HG03439 (cell line): Measurements from ENCODE around the gene TSKS.

ENCODE experiments used
- ATAC-seq: cut with Tn5 transposase; IDR thresholded peaks from one replicate; pipeline ENCODE4 v1.9.1; 2021; ENCODE audit warnings: mild to moderate bottlenecking, moderate library complexity; ENCODE audit not compliant: unreplicated experiment

The TSKS gene

DNA sequence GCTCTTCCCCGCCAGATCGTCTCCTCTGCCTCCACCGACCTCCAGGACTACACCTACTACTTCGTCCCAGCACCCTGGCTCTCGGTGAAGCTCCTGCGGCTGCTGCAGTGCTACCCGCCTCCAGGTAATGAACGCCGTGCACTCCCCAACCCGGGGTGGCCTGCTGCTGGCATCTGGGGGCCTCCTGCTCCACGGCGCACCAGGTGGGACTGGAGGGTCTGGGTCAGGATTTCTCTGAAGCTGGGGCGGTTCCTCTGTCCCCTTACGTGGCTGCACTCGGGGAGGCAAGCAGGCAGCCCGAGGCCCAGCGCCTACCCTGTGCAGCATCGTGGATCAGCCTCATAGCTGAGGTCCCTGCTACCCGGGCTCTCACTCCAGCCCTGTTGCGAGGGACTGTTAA is 32.5 kb upstream of the TSKS start:
- no peak for ATAC-seq

DNA sequence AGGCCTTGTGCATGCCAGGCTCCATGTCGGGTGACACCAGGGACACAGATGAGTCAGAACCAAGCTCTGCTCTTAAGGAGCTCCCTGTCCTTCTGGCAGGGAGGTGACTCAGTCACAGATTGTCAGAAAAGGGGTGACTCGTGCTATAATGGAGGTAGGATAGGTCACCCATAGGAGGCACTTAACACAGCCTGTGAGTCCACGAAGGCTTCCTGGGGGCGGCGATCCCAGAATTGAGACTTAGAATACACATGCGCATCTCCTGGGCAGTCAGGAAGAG is 30.4 kb upstream of the TSKS start:
- no peak for ATAC-seq

DNA sequence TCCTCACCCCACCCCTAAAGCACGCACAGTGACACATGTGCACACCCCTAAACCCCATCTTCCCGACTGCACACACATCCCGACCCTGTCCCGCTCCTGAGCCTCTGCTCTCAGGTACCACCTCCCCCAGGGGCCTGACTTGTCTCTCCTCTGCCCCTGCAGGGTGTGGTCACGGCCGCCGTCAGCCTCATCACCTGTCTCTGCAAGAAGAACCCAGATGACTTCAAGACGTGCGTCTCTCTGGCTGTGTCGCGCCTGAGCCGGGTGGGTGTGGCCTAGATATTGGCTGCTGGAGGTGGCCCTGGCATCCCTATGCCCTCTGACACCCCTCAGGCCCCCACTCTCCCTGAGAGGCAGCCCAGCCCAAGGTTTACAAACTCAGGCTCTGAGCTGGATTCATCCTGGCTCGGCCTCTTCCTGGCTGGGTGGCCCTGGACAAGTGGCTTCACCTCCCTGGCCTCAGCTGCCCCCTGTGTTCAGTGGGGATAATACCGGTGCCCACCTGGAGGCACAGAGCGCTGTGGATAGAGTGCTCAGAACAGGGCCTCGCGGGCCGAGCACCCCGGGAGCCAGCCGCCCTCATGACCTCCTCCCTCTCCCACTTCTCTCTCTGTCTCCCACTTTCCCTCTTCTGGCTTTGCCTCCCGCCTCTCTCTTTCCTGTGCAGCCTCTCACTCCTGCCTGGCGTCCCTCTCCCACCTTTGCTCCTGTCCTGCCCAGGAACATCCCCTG is 29.9 kb upstream of the TSKS start:
- ATAC-seq: no peak

DNA sequence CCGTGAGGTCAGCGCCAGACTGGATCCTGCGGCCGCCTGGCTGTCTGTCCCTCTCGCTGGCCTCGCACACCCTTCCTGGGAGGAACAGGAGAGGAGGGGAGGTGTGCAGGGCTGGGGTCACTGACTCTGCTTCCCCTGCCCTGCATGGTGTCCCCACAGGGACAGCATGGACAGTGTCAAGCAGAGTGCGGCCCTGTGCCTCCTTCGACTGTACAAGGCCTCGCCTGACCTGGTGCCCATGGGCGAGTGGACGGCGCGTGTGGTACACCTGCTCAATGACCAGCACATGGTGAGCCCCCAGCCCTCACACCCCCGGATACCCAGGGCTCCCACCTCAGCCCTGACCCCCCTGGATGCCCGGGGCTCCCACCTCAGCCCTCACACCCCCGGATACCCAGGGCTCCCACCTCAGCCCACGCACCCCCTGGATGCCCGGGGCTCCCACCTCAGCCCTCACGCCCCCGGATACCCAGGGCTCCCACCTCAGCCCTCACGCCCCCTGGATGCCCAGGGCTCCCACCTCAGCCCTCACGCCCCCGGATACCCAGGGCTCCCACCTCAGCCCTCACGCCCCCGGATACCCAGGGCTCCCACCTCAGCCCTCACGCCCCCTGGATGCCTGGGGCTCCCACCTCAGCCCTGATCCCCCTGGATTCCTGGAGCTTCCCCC is 28.8 kb upstream of the TSKS start:
- ATAC-seq: no peak

DNA sequence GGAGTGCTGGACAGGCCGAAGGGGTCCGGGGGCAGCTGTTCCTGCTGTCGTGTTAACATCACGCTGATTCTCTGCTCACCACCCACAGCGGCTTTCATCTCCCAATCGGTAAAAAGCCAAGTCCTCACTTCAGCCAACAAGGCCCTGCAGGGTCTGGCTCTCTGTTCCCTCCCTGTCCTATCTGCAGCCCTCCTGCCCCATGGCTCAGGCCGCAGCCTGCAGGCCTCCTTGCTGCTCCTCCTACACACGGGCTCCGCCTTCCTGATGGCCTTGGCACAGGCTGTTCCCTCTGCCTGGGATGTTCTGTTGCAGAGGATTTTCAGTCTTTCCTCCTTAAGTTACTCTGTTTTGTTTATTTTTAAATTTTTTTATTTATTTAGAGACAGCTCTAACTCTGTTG is 27.8 kb upstream of the TSKS start:
- ATAC-seq: no peak

DNA sequence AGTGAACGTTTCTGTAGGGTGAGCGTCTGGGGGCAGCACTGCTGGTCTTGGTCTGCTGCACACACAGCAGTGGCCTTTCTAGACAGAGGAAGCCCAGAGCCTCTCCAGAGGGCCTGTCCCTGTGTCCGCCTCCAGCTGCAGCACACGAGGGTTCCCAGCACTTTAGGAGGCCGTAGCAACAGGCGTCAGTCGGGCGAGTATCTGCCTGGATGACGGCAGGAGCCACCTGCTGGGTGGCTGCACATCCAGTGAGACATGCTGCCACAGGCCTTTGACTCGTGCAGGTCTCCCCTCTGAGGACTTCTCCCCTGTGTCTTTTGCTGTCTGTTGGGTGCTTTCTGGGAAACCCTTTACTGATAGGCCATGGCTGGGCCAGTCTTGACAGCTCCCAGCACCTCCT is 25.8 kb upstream of the TSKS start:
- no peak for ATAC-seq

DNA sequence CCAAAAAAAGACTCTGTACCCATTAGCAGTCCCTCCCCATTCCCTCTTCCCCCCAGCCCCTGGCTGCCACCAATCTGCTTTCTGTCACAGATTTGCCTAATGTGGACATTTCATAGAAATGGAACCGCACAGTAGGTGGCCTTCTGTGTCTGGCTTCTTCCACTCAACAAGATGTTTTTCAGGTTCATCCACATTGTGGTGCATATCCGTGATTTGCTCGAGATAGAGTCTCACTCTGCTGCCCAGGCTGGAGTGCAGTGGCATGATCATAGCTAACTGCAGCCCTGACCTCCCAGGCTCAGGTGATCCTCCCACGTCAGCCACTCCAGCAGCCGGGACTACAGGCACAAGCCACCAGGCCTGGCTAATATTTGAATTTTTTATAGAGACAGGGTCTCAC is 24.6 kb upstream of the TSKS start:
- no peak for ATAC-seq

DNA sequence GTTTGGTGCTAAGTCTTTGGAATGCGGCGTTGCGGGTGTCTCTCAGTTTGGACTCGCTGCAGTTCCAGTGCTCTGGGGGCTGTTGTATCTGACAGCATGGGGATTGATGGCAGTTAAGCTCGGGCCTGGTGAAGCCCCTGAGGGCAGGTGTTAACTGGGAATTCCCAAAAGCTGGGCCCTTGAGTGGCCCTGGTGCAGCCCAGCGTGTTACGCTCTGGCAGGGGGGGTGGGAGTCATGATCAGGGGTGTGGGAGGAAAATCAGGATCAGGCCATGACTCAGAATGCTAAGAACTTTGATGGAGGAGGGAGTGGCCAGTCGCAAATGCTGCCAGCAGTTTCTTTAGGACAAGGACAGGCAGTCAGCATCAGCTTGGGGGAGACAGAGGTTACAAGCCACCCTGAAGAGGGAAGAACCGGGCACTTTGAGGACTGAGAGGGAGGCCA is 23.3 kb upstream of the TSKS start:
- no peak for ATAC-seq

DNA sequence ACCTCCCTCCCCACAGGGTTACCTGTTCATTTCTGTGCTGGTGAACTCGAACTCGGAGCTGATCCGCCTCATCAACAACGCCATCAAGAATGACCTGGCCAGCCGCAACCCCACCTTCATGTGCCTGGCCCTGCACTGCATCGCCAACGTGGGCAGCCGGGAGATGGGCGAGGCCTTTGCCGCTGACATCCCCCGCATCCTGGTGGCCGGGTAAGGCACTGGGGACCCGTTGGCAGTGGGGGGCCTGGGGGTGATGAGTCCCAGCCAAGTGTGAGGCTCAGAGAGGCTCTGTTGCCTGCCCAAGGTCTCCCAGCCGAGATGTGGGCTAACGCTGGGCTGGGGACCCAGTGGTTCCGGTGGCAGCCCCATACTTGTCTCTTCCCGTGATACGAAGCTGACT is 19.4 kb upstream of the TSKS start:
- no peak for ATAC-seq

DNA sequence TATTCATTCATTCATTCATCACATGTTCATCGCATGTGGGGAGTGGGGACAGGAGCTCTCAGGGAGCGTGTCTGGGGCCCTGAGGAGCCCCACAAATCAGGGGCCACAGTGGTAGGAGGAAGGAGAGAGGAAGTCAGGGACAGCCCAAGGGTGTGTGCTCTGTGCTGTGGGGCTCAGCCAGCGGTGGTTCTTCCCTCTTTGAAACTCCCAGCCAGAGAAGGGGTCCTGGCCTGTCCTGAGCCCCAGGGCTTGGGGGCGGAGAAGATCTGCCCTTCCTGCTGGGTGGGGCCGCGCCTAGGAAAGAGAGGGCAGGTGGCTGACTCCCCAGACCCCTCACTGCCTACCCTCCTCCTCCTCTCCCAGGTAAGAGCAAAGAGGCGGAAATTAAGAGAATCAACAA is 18.3 kb upstream of the TSKS start:
- ATAC-seq: no peak

DNA sequence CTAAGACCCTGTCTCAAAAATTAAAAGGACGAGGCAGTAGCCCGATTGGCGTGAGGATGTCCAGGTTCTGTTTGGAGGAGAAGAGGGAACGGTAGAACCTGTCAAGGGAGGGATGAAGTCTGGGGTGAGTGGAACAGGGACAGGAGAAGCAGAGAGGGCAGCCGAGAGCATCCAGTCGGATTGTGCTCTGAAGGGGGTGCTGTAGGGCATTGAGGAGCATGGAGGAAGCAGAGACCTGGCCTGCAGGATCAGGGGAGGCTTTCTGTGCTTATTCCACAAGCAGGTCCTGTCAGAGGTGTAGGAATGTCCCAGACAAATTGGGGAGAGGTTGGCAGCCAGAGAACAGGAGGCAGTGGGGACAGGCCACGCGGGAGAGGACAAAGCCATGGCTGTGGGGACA is 17.8 kb upstream of the TSKS start:
- no peak for ATAC-seq

DNA sequence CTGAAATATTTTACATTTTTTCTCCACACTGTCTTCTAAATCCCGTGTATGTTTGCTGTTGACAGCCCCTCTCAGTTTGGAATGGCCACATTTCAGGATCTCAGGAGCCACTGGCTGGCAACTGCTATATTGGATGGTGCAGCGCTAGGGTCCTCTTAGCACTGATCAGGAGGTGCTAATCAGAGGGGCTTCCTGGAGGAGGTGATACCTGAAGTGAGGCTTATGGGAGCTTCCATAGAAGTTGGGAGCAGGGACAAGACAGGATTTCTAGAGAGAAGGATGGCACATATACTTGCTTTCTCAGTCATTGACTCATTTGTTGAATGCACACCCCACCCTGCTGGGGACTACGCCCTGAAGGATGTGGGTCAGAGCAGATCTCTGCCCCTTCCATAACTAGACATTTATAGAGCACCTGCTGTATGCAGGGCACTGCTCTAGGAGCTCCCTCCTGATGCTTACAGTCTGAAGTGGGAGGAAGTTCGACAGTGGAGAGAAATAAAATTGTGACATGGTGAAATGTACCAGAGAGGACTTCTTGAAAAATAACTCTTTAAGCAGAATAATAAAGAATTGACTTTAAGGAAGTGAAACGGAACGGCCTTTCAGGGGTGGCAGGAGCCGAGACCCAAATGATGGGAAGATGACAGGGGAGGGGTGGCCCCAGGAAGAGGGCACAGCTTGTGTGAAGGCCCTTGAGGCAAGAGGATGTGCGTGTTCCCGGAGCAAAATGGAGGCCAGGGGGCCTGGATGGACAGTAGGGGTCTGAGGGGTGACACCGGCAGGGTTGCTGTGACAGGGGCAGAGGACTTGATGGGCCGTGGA is 16.8 kb upstream of the TSKS start:
- ATAC-seq: no peak

DNA sequence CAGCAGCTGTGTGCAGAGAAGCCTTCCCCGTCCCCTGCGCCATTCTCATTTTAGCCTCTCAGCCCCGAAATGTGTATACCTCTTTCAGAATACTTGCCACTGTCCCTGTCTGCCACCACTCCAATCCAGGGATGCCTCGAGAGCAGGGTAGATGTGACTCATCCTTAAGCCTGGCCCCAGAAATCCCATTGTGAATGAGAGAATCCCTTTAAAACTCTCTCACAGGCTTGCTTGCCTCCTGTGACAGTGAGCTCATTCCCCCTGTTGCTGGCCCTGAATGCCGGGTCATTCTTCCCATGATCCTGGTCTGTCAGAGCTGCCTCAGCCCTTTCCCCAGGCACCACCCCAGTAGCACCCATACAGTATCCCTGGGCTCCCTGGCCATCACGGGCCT is 13.3 kb upstream of the TSKS start:
- no peak for ATAC-seq

DNA sequence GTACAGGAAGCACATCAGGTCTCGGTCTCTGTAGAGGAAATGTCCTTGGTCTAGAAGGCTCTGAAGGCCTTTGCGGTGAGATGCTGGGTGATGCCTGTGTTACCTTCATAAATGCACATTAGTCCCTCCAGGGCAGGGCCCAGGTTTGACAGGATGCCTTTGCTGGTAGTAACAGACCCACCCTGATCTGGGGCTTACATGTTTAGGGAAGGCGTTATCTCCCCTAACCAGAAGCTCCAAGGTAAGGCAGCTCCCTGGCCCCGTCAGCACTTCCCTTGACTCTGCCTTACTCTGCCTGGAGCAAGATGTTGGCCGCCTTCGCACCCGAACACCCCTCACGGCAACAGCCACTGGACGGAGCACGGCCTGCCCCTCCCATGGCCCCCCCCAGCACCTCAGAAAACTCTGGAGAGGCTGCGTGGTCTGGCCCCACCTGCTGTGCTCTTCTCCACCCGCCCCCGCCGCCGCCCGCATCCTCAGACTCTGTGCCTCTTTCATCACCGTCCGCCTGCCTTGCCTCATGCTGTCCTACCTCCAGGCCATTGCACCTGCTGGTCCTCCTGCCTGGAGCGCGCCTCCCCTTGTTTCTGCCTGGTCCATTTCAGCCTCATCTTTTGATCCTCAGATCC is 12.8 kb upstream of the TSKS start:
- no peak for ATAC-seq

DNA sequence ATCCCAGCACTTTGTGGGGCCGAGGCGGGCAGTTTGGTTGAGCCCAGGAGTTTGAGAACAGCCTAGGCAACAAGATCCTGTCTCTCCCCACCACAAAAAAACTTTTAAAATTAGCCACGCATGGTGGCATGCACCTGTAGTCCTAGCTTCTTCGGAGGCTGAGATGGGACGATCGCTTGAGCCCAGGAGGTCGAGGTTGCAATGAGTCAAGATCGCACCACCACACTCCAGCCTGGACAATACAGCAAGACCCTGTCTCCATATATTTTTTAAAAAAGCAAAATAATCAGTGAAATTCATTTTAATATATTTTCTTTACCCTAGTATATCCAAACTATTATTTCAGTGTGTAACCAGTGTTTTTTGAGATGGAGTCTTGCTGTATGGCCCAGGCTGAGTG is 11.9 kb upstream of the TSKS start:
- ATAC-seq: no peak

DNA sequence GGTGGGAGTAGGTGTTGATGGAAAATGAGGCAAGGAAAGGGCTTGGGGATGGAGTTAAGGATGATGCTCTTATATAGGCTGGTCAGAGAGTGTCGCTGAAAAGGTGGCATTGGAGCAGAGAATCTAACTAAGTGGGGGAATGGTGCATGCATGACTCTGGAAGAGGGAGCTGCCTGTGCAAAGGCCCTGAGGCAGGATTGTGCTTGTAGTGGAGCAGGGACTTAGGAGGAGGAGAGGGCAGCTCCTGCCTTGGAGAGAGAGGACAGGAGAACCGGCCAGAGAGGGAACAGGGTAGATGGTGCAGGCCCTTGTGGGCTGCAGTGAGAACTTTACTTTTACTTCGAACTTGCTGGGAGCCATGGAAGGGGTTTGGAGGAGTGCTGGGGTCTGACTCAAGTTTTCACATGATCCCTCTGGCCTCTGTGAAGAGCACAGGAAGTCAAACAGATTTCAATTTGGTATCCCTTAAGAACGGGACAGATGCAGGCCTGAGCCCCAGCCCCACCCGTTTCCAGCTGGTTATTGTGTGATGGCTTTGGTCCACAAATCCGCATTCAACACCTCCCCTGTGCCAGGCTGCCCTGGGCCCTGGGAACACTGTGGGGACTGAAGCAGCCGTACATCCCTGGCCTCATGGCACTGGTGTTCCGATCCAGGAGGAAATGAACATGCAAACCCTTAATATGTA is 10.7 kb upstream of the TSKS start:
- no peak for ATAC-seq

DNA sequence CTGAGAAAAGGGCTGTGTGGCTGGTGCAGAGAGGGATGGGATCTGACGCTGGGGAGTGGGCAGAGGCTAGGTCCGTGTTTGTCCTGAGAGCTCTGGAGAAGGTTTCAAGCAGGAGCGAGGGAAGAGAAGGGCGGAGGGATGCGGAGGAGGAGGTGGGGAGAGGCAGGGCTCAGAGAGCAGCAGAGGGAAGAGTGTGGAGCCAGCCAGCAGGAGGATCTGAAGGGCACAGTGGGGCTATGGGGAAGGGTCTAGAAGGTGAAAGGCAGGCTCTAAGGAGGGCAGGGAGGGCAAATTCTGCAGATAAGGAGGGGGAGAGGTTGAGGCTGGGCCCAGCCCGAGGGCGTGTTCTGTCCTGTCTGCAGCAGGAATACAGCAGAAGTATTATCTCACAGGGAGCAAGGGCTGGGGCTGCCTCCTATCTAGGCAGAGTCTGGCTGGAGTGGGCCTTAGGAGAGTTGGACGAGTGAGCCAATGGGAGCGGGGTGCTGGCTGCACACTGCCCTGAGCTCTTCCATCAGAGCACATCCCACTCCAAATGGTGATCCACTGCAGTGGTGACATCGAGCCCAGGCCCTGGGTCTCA is 9.8 kb upstream of the TSKS start:
- no peak for ATAC-seq

DNA sequence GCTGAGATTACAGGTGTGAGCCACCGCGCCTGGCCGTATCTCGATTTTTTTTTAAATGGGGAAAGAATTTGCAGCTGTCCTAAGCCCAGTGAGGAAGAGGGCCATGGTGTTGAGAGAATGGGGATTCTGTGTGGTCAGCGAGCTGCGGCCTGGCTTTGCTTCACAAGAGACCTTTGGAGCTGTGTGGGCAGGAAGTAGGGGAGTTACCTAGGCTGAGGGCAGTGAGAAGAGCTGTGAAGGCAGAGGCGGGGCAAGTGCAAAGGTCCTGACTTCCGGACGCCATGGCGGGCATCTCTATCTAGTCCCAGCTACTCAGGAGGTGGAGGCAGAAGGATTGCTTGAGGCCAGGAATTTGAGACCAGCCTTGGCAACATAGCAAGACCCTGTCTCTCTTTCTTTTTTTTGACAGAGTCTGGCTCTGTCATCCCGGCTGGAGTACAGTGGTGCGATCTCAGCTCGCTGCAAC is 8.6 kb upstream of the TSKS start:
- ATAC-seq: no peak

DNA sequence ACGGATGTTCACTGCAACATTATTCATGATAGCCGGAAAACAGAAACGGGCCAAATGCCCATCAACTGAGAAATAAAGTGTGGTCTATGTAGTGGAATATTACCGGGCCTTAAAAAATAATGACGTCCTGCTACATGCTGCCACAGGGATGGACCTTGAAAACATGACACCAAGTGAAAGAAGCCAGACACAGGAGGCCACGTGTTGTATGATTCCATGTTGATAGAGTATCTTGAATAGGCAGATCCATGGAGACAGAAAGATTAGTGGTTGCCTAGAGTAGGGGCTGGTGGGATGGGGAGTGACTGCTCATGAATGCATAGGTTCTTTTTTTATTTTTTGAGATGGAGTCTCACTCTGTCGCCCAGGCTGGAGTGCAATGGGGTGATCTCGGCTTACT is 7.4 kb upstream of the TSKS start:
- ATAC-seq: no peak

DNA sequence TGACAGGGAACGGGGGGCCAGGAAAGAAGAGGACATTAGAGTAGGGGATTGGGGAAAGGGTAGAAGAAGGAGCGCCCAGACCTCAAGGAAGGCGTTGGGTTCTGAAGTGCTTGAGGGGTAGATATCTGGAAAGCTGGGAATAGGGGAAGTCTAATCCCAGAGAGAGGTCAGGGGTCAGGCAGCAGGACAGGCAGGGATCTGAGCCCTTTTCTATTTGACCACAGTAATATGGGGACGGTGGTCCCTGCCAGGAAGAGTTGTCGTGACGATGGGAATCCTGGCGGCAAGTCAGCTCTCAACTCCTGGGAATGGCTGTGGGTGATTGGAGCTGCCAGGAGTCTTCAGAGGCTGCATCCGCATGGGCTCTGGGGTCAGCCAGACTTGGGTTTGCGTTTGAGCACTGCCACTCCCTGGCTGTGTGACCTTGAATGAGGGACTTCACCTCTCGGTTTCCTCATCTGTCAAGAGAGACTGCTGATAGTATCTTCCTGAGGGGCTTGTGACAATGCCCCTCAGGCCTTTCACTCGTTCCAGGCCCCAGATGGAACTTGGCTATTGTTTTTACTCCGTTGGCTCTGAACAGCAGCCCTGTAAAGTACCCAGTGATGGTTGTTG is 5.0 kb upstream of the TSKS start:
- no peak for ATAC-seq
